Measurements from ENCODE around the gene TIAL1.
A peak's percentile ranks its signal among the peaks of the same experiment; 100 is the strongest.
"Not testable (repeated sequence)": the region's sequence is repeated elsewhere in the genome, so short reads cannot be mapped to it uniquely, and the experiment has no call there.

The TIAL1 gene

GRCh38 chr10:119535837-119536507 lies 60.8 kb downstream of the TIAL1 start:
- H3K18ac ChIP-seq (ENCODE audit: low read length), result no peak overlapping the region
- H3K9me3 ChIP-seq (ENCODE audit: insufficient read depth, low read depth, low read length), result no peaks in the 10 kb centered on the region
- H2AFZ ChIP-seq (ENCODE audit: insufficient read depth, low read length, poor library complexity), result no peak overlapping the region
- H3K36me3 ChIP-seq (ENCODE audit: control insufficient read depth in 1 of 2, insufficient read depth in 2 of 2, low read length in 2 of 2), result no peaks in the 10 kb centered on the region
- H3K27me3 ChIP-seq (ENCODE audit: insufficient read depth, low read length), result peaks cover 1% of the 10 kb centered on the region
- no peak overlapping the region for H3K4me2 ChIP-seq (ENCODE audit: low read length)
- H3K9ac ChIP-seq (ENCODE audit: low read length), result no peak overlapping the region
- H4K12ac ChIP-seq (ENCODE audit: low read depth, low read length), result no peak overlapping the region
- no peak overlapping the region for H3K4ac ChIP-seq (ENCODE audit: low read depth, low read length)
- no peak overlapping the region for H4K91ac ChIP-seq (ENCODE audit: low read depth, low read length)
- H2BK120ac ChIP-seq (ENCODE audit: insufficient read depth, low read length, poor library complexity), result no peak overlapping the region
- H2BK12ac ChIP-seq (ENCODE audit: low read length), result no peak overlapping the region
- no peaks in the 10 kb centered on the region for H3K79me2 ChIP-seq (ENCODE audit: control insufficient read depth, insufficient read depth, low read length, poor library complexity)
- no peak overlapping the region for H2AK5ac ChIP-seq (ENCODE audit: low read length)
- DNase-seq, result peak in 1 of 2 donors; percentile 37
- no peak overlapping the region for H3K23ac ChIP-seq (ENCODE audit: low read length)
- H2BK5ac ChIP-seq (ENCODE audit: low read depth, low read length, poor library complexity), result no peak overlapping the region
- H3K14ac ChIP-seq (ENCODE audit: low read length), result no peak overlapping the region
- H3K27ac ChIP-seq (ENCODE audit: low read depth, low read length), result no peak overlapping the region
- no peak overlapping the region for H3K4me3 ChIP-seq (ENCODE audit: low read depth, low read length)
- H3K4me1 ChIP-seq (ENCODE audit: control insufficient read depth in 1 of 2, insufficient read depth in 2 of 2, low read length in 2 of 2), result no peaks in the 10 kb centered on the region
- no peak overlapping the region for H4K8ac ChIP-seq (ENCODE audit: low read depth, low read length)
- H3K79me1 ChIP-seq (ENCODE audit: low read length), result no peaks in the 10 kb centered on the region
- no CpG with 5 or more reads among the region's 11 CpGs for WGBS (ENCODE audit: extremely low coverage, insufficient coverage, insufficient read length)

GRCh38 chr10:119535305-119535704 lies 61.5 kb downstream of the TIAL1 start:
- Histone ChIP-seq H3K9me3 (ENCODE audit: insufficient read depth, low read depth, low read length) (no peaks in the 10 kb centered on the region), H3K23ac (ENCODE audit: low read length) (no peak overlapping the region), H2BK12ac (ENCODE audit: low read length) (no peak overlapping the region), H2AFZ (ENCODE audit: insufficient read depth, low read length, poor library complexity) (no peak overlapping the region), H3K4ac (ENCODE audit: low read depth, low read length) (no peak overlapping the region), H4K12ac (ENCODE audit: low read depth, low read length) (no peak overlapping the region), H3K18ac (ENCODE audit: low read length) (no peak overlapping the region), H3K9ac (ENCODE audit: low read length) (no peak overlapping the region), H2BK5ac (ENCODE audit: low read depth, low read length, poor library complexity) (no peak overlapping the region), H2AK5ac (ENCODE audit: low read length) (no peak overlapping the region), H4K91ac (ENCODE audit: low read depth, low read length) (no peak overlapping the region), H3K14ac (ENCODE audit: low read length) (no peak overlapping the region), H3K4me1 (ENCODE audit: control insufficient read depth in 1 of 2, insufficient read depth in 2 of 2, low read length in 2 of 2) (no peaks in the 10 kb centered on the region), H3K4me2 (ENCODE audit: low read length) (no peak overlapping the region), H3K79me2 (ENCODE audit: control insufficient read depth, insufficient read depth, low read length, poor library complexity) (no peaks in the 10 kb centered on the region), H3K79me1 (ENCODE audit: low read length) (no peaks in the 10 kb centered on the region), H3K36me3 (ENCODE audit: control insufficient read depth in 1 of 2, insufficient read depth in 2 of 2, low read length in 2 of 2) (no peaks in the 10 kb centered on the region), H2BK120ac (ENCODE audit: insufficient read depth, low read length, poor library complexity) (no peak overlapping the region), H3K27ac (ENCODE audit: low read depth, low read length) (no peak overlapping the region), H4K8ac (ENCODE audit: low read depth, low read length) (no peak overlapping the region), H3K4me3 (ENCODE audit: low read depth, low read length) (no peak overlapping the region), H3K27me3 (ENCODE audit: insufficient read depth, low read length) (no peaks in the 10 kb centered on the region)
- DNase-seq, result no peak
- WGBS (ENCODE audit: extremely low coverage, insufficient coverage, insufficient read length), result no CpG with 5 or more reads among the region's 3 CpGs

GRCh38 chr10:119533473-119533872 lies 63.3 kb downstream of the TIAL1 start:
- no peak overlapping the region for H3K4me3 ChIP-seq (ENCODE audit: low read depth, low read length)
- H3K4ac ChIP-seq (ENCODE audit: low read depth, low read length), result no peak overlapping the region
- no peaks in the 10 kb centered on the region for H3K27me3 ChIP-seq (ENCODE audit: insufficient read depth, low read length)
- no peak overlapping the region for H2BK12ac ChIP-seq (ENCODE audit: low read length)
- no peaks in the 10 kb centered on the region for H3K9me3 ChIP-seq (ENCODE audit: insufficient read depth, low read depth, low read length)
- H3K4me1 ChIP-seq (ENCODE audit: control insufficient read depth in 1 of 2, insufficient read depth in 2 of 2, low read length in 2 of 2), result no peaks in the 10 kb centered on the region
- no peak overlapping the region for H2BK5ac ChIP-seq (ENCODE audit: low read depth, low read length, poor library complexity)
- no peak overlapping the region for H4K91ac ChIP-seq (ENCODE audit: low read depth, low read length)
- no peak overlapping the region for H3K27ac ChIP-seq (ENCODE audit: low read depth, low read length)
- H2AFZ ChIP-seq (ENCODE audit: insufficient read depth, low read length, poor library complexity), result no peak overlapping the region
- H4K12ac ChIP-seq (ENCODE audit: low read depth, low read length), result no peak overlapping the region
- H3K36me3 ChIP-seq (ENCODE audit: control insufficient read depth in 1 of 2, insufficient read depth in 2 of 2, low read length in 2 of 2), result no peaks in the 10 kb centered on the region
- no peak overlapping the region for H3K18ac ChIP-seq (ENCODE audit: low read length)
- no peaks in the 10 kb centered on the region for H3K79me1 ChIP-seq (ENCODE audit: low read length)
- no peak overlapping the region for H3K9ac ChIP-seq (ENCODE audit: low read length)
- no peak overlapping the region for H3K4me2 ChIP-seq (ENCODE audit: low read length)
- no CpG with 5 or more reads among the region's 2 CpGs for WGBS (ENCODE audit: extremely low coverage, insufficient coverage, insufficient read length)
- H3K79me2 ChIP-seq (ENCODE audit: control insufficient read depth, insufficient read depth, low read length, poor library complexity), result no peaks in the 10 kb centered on the region
- H4K8ac ChIP-seq (ENCODE audit: low read depth, low read length), result no peak overlapping the region
- peak; percentile 37 to 85 for DNase-seq
- no peak overlapping the region for H3K23ac ChIP-seq (ENCODE audit: low read length)
- H3K14ac ChIP-seq (ENCODE audit: low read length), result no peak overlapping the region
- no peak overlapping the region for H2BK120ac ChIP-seq (ENCODE audit: insufficient read depth, low read length, poor library complexity)
- no peak overlapping the region for H2AK5ac ChIP-seq (ENCODE audit: low read length)

GRCh38 chr10:119532791-119533190 lies 64.0 kb downstream of the TIAL1 start:
- not testable (repeated sequence) for H2BK12ac ChIP-seq (ENCODE audit: low read length); H3K4ac ChIP-seq (ENCODE audit: low read depth, low read length); H3K14ac ChIP-seq (ENCODE audit: low read length); H2AK5ac ChIP-seq (ENCODE audit: low read length); H3K79me1 ChIP-seq (ENCODE audit: low read length); H3K23ac ChIP-seq (ENCODE audit: low read length); H3K36me3 ChIP-seq (ENCODE audit: control insufficient read depth in 1 of 2, insufficient read depth in 2 of 2, low read length in 2 of 2); H3K27me3 ChIP-seq (ENCODE audit: insufficient read depth, low read length); H3K9me3 ChIP-seq (ENCODE audit: insufficient read depth, low read depth, low read length); H3K4me3 ChIP-seq (ENCODE audit: low read depth, low read length); H4K8ac ChIP-seq (ENCODE audit: low read depth, low read length); H3K27ac ChIP-seq (ENCODE audit: low read depth, low read length); H4K12ac ChIP-seq (ENCODE audit: low read depth, low read length); H3K79me2 ChIP-seq (ENCODE audit: control insufficient read depth, insufficient read depth, low read length, poor library complexity); H4K91ac ChIP-seq (ENCODE audit: low read depth, low read length); H2BK120ac ChIP-seq (ENCODE audit: insufficient read depth, low read length, poor library complexity); H2BK5ac ChIP-seq (ENCODE audit: low read depth, low read length, poor library complexity); H3K9ac ChIP-seq (ENCODE audit: low read length); H2AFZ ChIP-seq (ENCODE audit: insufficient read depth, low read length, poor library complexity); H3K4me2 ChIP-seq (ENCODE audit: low read length); H3K4me1 ChIP-seq (ENCODE audit: control insufficient read depth in 1 of 2, insufficient read depth in 2 of 2, low read length in 2 of 2); H3K18ac ChIP-seq (ENCODE audit: low read length)
- DNase-seq, result peak; percentile 67 to 73
- WGBS (ENCODE audit: extremely low coverage, insufficient coverage, insufficient read length), result no CpG with 5 or more reads among the region's 8 CpGs
